IMR-90 (cell line): Measurements from ENCODE around the gene CFAP45. TPM values are rescaled to one million over a fixed set of nuclear protein-coding genes. Genes with fewer than 3 reads are reported as not detected.
A peak's percentile ranks its signal among the peaks of the same experiment; 100 is the strongest.

ENCODE experiments used
- ATAC-seq: fragments of 200-7000 bp; cut with Tn5 transposase; 2 replicates; pipeline ENCODE4 v1.9.1; 2020; ENCODE audit warnings: low read depth, mild to moderate bottlenecking, moderate library complexity
- BruUV-seq: library from RNA; stranded (reverse); fragments of 400-500 nt; replicated peaks from 2 replicates; lab custom pipeline; 2021; lab: Mats Ljungman, UMichigan
- CTCF ChIA-PET: fragments of 300-600 bp; formaldehyde crosslinking; extraction: SDS; loops from one replicate; lab custom pipeline; 2021; ENCODE audit warnings: antibody characterized with exemption; lab: Yijun Ruan, JAX
- POLR2A ChIA-PET: fragments of 300-600 bp; sonication (Branson Sonifier 250); formaldehyde crosslinking; loops from one replicate; lab custom pipeline; 2022; ENCODE audit warnings: antibody characterized with exemption; ENCODE audit not compliant: unreplicated experiment; lab: Charles Lee
- DNase-seq: peaks from one replicate; pipeline ENCODE4 v3.0.0; 2013
- H2AFZ ChIP-seq: replicated peaks from 2 replicates; pipeline ENCODE3; 2013; ENCODE audit warnings: low read length, mild to moderate bottlenecking; ENCODE audit not compliant: poor library complexity
- H2AK5ac ChIP-seq: 2 replicates; pipeline ENCODE4 v1.6.1; 2013; ENCODE audit warnings: low read depth, low read length, inconsistent platforms
- H2AK9ac ChIP-seq: replicated peaks from 2 replicates; pipeline ENCODE3; 2013; ENCODE audit warnings: mild to moderate bottlenecking, low read depth, low read length, moderate library complexity; ENCODE audit not compliant: poor library complexity
- H2BK120ac ChIP-seq: 2 replicates; pipeline ENCODE4 v1.6.1; 2013; ENCODE audit warnings: low read depth, low read length, inconsistent platforms
- H2BK15ac ChIP-seq: 3 replicates; pipeline ENCODE4 v1.6.1; 2013; ENCODE audit warnings: low read depth, low read length, inconsistent platforms
- H2BK20ac ChIP-seq: 2 replicates; pipeline ENCODE4 v1.6.1; 2013; ENCODE audit warnings: low read depth, mild to moderate bottlenecking, inconsistent platforms, low read length, moderate library complexity
- H2BK5ac ChIP-seq: 2 replicates; pipeline ENCODE4 v1.6.1; 2013; ENCODE audit warnings: mild to moderate bottlenecking, low read depth, low read length, inconsistent platforms; ENCODE audit not compliant: poor library complexity, severe bottlenecking
- H3K14ac ChIP-seq: replicated peaks from 2 replicates; pipeline ENCODE4 v1.6.1; 2013; ENCODE audit warnings: low read depth, low read length, inconsistent platforms
- H3K18ac ChIP-seq: 2 replicates; pipeline ENCODE4 v1.6.1; 2013; ENCODE audit warnings: low read depth, low read length, control low read depth
- H3K23ac ChIP-seq: 2 replicates; pipeline ENCODE4 v1.6.1; 2013; ENCODE audit warnings: low read depth, low read length, inconsistent platforms
- H3K27ac ChIP-seq: 2 replicates; pipeline ENCODE4 v1.5.1; 2013; ENCODE audit warnings: mild to moderate bottlenecking, control low read depth, low read length; ENCODE audit not compliant: insufficient read depth
- H3K27me3 ChIP-seq: 2 replicates; pipeline ENCODE4 v1.6.1; 2013; ENCODE audit warnings: low read length; ENCODE audit not compliant: control insufficient read depth, insufficient read depth
- H3K36me3 ChIP-seq: 2 replicates; pipeline ENCODE4 v1.6.1; 2013; ENCODE audit warnings: low read length, mixed read lengths; ENCODE audit not compliant: control insufficient read depth, insufficient read depth
- H3K4ac ChIP-seq: 2 replicates; pipeline ENCODE4 v1.6.1; 2013; ENCODE audit warnings: low read depth, low read length, inconsistent platforms
- H3K4me1 ChIP-seq: 2 replicates; pipeline ENCODE4 v1.6.1; 2013; ENCODE audit warnings: low read length, mixed read lengths; ENCODE audit not compliant: control insufficient read depth, insufficient read depth
- H3K4me2 ChIP-seq: 2 replicates; pipeline ENCODE4 v1.6.1; 2013; ENCODE audit warnings: low read depth, mild to moderate bottlenecking, control low read depth, low read length, moderate library complexity
- H3K4me3 ChIP-seq: 2 replicates; pipeline ENCODE4 v1.5.1; 2013; ENCODE audit warnings: low read depth, mild to moderate bottlenecking, control low read depth, low read length, moderate library complexity; ENCODE audit not compliant: insufficient read depth
- H3K56ac ChIP-seq: 2 replicates; pipeline ENCODE4 v1.6.1; 2013; ENCODE audit warnings: low read length, inconsistent platforms; ENCODE audit not compliant: insufficient read depth; ENCODE audit errors: extremely low read depth
- H3K79me1 ChIP-seq, 2 experiments: 2 replicates each; pipeline ENCODE4 v1.6.1; 2013; ENCODE audit warnings: low read length in 2 of 2, inconsistent platforms in 1 of 2, low read depth in 1 of 2
- H3K9ac ChIP-seq: 2 replicates; pipeline ENCODE4 v1.6.1; 2013; ENCODE audit warnings: low read depth, low read length, control low read depth
- H3K9me1 ChIP-seq: 2 replicates; pipeline ENCODE4 v1.6.1; 2013; ENCODE audit warnings: low read length, inconsistent platforms; ENCODE audit not compliant: insufficient read depth
- H3K9me3 ChIP-seq: 2 replicates; pipeline ENCODE4 v1.6.1; 2013; ENCODE audit warnings: low read length; ENCODE audit not compliant: control insufficient read depth, insufficient read depth
- H4K20me1 ChIP-seq: 2 replicates; pipeline ENCODE4 v1.6.1; 2013; ENCODE audit warnings: low read length, inconsistent platforms; ENCODE audit not compliant: insufficient read depth
- H4K5ac ChIP-seq: 2 replicates; pipeline ENCODE4 v1.6.1; 2013; ENCODE audit warnings: mild to moderate bottlenecking, low read depth, low read length, control low read depth
- H4K8ac ChIP-seq, 2 experiments: 2 replicates each; pipeline ENCODE4 v1.6.1; 2013; ENCODE audit warnings: low read depth in 2 of 2, low read length in 2 of 2, control low read depth in 1 of 2, inconsistent platforms in 1 of 2
- H4K91ac ChIP-seq: 2 replicates; pipeline ENCODE4 v1.6.1; 2013; ENCODE audit warnings: low read depth, low read length, inconsistent platforms; ENCODE audit not compliant: insufficient read depth
- MXI1 ChIP-seq: IDR thresholded peaks from 2 replicates; pipeline ENCODE4 v1.6.1; 2012; ENCODE audit warnings: low read depth, mild to moderate bottlenecking, low read length, moderate library complexity, borderline replicate concordance
- WGBS, 2 experiments: methylation state at CpG; one replicate each; pipeline versions ENCODE4 v1.1.5 to v1.1.7; 2013; ENCODE audit warnings: missing lambda C conversion rate in 2 of 2; ENCODE audit not compliant: insufficient read length in 1 of 2; ENCODE audit errors: extremely low coverage in 2 of 2; 5-methylcytosine and 5-hydroxymethylcytosine counted together
- dilution Hi-C: fragments of 300-500 bp; cut with HindIII; formaldehyde crosslinking; loops from one replicate; pipeline ENCODE4 v1.14.3; 2018; ENCODE audit warnings: low sequenced_read_pairs; ENCODE audit not compliant: unreplicated experiment
- in situ Hi-C: fragments of 300-500 bp; cut with MboI; formaldehyde crosslinking; loops from 3 replicates; pipeline ENCODE4 v1.14.3; 2019; ENCODE audit warnings: low sequenced_read_pairs, inconsistent platforms, mixed read lengths
- intact Hi-C: fragments of 100-400 bp; cut with micrococcal nuclease; formaldehyde crosslinking; loops from 2 replicates; pipeline ENCODE4 v1.10.0; 2022
- polyA plus RNA-seq, 3 experiments: library from polyadenylated mRNA; depleted of rRNA; stranded (reverse); fragments of >200 nt; gene quantifications; 2 replicates each; pipeline ENCODE4 v1.2.3, GENCODE V29; 2012; ENCODE audit warnings: low replicate concordance in 1 of 3
- total RNA-seq: library from RNA; depleted of rRNA; stranded (reverse); fragments of >200 nt; gene quantifications from 2 replicates; pipeline ENCODE4 v1.2.3, GENCODE V29; 2012

The CFAP45 gene
- total and polyA plus RNA-seq, 2 of the 4 experiments (the other 2 are of a cell fraction) = 0.51 to 0.72 TPM

- Histone ChIP-seq H3K4me3 (no peak overlapping the region), H3K4me2 (no peak overlapping the region), H2BK5ac (no peak overlapping the region), H2BK20ac (no peak overlapping the region), H3K4ac (no peak overlapping the region), H3K27ac (no peak overlapping the region), H3K9me1 (no peaks in the 10 kb centered on the region), H4K8ac (no peak overlapping the region), H3K18ac (no peak overlapping the region), H4K5ac (no peak overlapping the region), H2BK15ac (no peak overlapping the region), H3K79me1 (no peaks in the 10 kb centered on the region), H4K20me1 (no peaks in the 10 kb centered on the region), H3K9ac (no peak overlapping the region), H3K36me3 (no peaks in the 10 kb centered on the region), H2AK9ac (peak overlapping the region; percentile 37), H2BK120ac (no peak overlapping the region), H2AFZ (no peak overlapping the region), H2AK5ac (no peak overlapping the region), H4K91ac (no peak overlapping the region), H3K14ac (no peak overlapping the region), H3K4me1 (no peaks in the 10 kb centered on the region), H3K56ac (no peak overlapping the region), H3K9me3 (no peaks in the 10 kb centered on the region), H3K27me3 (peaks cover 9% of the 10 kb centered on the region; the same call in 1 of the 2 replicates), H3K23ac (no peak overlapping the region)
- dilution Hi-C loops = no loop called here
- WGBS, 2 experiments = 41% methylated on average over 4 of the region's 16 CpGs; no CpG with 5 or more reads in 1 of the 2 experiments
- intact Hi-C loops = no loop called here
- no TSS peak for BruUV-seq
- TF ChIP-seq MXI1 = no peak
- in situ Hi-C loops = loop anchor here (10.0 kb wide), 1 partner anchor 442 kb away; no protein-coding TSS in a partner anchor
- peak; percentile 26 for DNase-seq
- ChIA-PET CTCF (interaction anchor here (2.7 kb wide), 1 partner anchor 74 kb away, joined by 15 read pairs; no protein-coding TSS in a partner anchor), POLR2A (no interaction called here)
- no peak for ATAC-seq
Observed at GRCh38 chr1:159932296-159933285, 32.6 kb upstream of the CFAP45 start.
